SKM-1 treated with dmso at 0.1 percent for 144 hours (cell line): ENCODE measurements around the gene RNASE8.

ENCODE experiments used
- DNase-seq: peaks from one replicate; lab custom pipeline; 2025; ENCODE audit not compliant: unreplicated experiment; lab: John Stamatoyannopoulos, UW

Gene RNASE8

DNA sequence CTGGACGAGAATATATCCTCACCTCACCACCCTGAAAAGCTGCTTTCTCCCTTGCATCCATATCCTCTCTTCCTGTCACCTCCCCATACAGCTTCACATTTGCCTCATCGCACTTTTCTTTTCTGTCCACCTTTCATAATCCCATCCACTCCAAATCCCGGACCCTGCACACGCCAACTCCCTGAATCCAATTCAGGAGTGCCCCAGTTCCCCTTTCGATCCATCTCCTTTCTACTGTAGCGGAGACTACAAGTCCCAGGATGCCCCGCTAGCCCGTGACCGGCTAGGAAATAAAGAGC lies 45.7 kb downstream of the RNASE8 start:
- peak; percentile 83 for DNase-seq

DNA sequence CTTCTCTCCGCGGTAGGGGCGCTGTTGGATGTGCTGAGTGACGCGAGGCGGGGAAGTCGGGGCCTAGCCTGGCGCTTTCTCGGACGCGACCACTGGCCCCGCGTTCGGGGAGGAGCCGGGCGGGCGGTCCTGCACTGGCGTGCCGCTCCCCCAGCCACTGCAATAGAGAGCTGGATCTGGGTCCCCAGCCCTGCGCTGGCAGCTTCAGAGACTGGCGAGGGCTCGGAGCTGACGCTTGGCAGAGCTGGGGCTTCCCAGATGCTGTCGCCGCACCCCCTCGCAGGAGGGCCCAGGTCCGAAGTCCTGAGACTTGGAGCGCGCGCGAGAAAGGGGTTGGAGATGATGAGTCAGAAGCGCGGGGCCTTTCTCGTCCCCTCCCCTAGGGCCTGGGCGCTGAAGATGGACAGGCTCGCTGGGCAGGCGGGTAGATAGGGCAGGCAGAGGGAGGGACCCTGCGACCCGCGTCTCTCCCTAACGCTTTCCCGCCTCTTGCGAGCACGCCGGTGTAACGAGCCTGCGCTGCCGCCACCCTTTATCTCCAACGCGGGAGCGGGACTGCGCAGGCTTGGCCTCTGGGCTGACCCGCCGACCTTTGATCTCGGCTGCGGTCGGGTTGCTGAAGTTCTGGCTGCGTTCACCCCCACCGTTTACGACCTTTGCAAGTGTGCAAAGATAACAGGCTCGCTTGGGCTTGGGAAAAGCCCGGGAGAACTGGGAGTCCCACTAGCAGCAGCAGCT lies 46.3 kb downstream of the RNASE8 start:
- peak; percentile 60 for DNase-seq

DNA sequence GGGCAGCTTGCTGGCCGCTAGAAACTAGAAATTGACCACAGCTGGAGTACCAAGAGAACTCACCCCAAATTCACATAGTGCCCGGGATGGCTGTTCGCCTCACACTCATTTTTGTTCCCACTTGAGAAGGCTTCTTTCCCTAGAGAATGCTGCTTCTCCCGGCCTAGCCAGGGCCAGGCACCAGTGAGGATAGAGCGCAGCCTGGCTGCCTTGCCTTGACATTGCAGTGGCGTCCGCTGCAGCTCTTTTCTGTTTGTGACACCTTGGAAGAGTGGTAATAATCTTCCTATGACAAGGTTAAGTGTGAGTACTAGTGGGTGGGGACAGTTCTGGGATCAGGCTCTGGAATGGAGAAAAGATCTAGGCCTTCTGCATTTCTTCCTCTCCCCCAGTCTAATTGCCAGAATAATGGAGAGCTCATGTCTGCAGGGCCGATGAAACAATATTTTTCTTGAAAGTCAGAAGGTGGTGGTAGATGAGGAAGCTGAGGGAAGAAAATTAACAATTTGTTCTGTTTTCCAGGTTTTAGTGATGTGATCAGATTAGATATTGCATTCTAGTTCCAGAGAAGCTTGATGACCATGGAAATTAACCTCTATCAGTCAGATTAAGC lies 46.9 kb downstream of the RNASE8 start:
- peak; percentile 9 for DNase-seq

DNA sequence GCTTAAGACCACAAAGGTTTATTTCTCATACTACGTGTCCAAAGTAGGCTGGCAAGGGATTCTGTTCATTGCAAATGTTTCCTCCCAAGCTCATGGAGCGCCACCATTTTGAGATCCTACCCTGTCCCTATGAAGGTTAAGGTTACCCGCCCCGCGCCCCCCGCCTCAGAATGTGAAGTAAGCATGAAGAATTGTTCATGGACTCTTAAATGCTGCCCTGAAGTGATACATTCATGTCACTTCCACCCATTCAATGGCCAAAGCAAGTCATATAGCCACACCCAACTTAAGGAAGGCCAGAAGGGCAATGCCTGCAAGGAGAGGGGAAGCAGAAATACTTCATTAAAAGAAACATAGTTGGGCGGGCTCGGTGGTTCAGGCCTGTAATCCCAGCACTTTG lies 47.5 kb downstream of the RNASE8 start:
- no peak for DNase-seq

DNA sequence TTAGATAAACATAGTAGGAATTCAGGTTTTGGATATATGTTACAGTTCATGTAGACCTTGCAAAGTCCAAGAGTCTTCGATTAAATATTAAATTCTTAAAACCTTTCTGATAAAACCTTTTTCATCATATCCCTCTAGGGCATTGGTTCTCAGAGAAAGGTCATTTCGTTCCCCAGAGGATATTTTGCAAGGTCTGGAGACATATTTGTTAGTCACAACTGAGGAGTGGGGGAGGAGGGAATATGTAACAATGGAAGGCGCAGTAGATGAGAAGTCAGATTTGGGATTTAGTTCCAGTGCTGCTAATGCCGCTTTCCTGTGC lies 48.5 kb downstream of the RNASE8 start:
- DNase-seq: peak; percentile 21

DNA sequence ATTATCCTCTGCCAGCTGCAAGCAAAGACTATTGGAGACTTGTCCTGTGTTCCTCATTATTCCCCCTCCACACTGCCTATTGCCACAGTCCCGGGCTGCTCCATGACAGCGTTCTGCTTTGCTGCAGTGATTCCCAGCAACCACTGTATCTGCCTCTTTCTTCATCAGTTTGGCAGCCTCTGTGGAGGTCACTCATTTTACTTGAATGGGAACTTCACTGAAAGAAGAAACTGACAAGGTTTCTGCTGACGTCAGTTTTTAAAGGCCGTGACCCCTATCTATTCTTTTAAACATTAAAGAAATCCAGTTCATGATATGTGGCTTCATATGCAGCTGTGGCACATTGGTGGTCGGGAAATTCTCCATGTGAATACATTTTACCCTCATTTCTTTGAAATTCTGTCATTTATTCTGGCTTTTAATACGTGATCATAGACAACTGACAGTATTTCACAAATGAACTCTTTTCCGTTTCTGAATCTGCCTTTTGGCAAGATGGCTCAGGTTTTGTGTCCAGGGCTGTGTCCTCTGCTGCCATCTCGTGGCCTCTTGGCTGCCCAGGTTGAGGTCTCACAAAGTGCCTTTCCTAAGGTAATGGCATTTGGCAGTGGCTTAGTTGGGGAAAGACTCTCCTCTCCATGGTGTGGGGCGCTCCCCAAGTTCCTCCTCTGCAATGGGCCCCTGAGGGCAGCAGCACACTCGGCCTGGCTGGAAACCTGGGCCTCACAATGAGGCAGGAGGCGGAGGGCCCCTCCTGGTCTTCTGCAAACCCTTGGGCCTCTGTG lies 49.1 kb downstream of the RNASE8 start:
- peak; percentile 41 for DNase-seq

DNA sequence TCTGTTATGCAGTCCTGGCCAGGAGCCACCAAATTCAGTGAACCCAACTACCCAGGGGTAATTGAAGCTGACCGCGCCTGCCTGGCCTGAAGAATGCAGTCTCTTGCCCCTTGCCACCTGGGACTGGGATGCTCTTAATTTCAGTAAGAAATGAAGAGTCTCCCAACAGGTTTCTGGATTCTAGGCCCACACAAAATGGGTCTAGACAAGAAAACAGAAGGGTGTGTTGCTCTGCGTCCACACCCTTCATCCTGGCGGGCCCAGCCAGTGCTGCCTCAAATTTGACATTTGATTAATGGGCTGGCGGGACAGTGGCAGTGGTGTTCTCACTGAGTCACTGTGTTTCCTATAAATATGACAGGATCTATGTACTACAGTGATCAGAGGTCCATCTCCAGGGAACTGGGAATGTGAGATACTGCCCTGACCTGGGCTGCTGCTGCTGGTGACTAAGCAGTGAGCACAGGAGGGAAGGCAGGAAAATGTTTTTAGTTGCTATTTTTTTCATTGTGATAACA lies 49.7 kb downstream of the RNASE8 start:
- no peak for DNase-seq
